Measurements from ENCODE around the gene PMIS2.

DNA sequence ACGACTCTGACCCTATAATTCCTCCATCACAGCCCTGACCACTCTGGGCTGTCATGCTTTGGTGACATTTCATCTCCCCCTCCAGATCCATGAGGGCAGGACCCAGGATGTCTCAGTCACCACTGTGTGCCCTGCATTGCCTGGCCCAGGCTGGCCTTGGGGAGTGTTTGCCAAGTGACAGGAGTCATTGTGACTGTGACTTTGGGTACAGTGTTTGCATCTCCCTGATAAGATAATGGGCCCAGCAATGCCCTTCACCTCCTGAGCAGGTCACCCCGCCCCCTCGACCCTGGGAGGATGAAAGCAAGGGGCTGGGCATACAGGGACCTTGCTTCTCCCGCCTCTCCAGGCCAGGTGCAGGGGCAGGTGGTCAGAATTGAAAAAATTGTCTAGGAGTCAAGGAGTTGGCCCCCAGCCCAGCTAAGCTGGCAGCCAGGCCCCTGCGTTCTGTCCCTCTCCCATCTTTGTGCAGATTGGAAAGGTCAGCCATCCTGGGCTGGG, 16.6 kb upstream of the PMIS2 start:
- TF ChIP-seq CTCF (IDR thresholded peaks at IDR 0.05) (no peak), EP300 (IDR thresholded peaks at IDR 0.05) (no peak), POLR2AphosphoS5 (IDR thresholded peaks at IDR 0.05) (peak in 2 of 3 donors; percentile 10 to 11)
